Neural progenitor cell (in vitro differentiated cells): Measurements from ENCODE around the gene LRRN1. TPM values are rescaled to one million over a fixed set of nuclear protein-coding genes. Genes with fewer than 3 reads are reported as not detected.
A peak's percentile ranks its signal among the peaks of the same experiment; 100 is the strongest.

ENCODE experiments used
- DNase-seq: peaks from one replicate; pipeline ENCODE4 v3.0.0-alpha.2; 2016; ENCODE audit warnings: low spot score
- H2AFZ ChIP-seq: fragments of 200-600 bp; sonication (generic); replicated peaks from 2 replicates; pipeline ENCODE4 v1.6.1; 2016; ENCODE audit warnings: antibody characterized with exemption
- H3F3A ChIP-seq: fragments of 200-600 bp; sonication (generic); 2 replicates; pipeline ENCODE4 v1.6.1; 2016; ENCODE audit warnings: antibody characterized with exemption, low read depth
- H3K27ac ChIP-seq: fragments of 200-600 bp; sonication (generic); 2 replicates; pipeline ENCODE4 v1.5.1; 2016; ENCODE audit warnings: mild to moderate bottlenecking
- H3K27me3 ChIP-seq: fragments of 200-600 bp; sonication (generic); 2 replicates; pipeline ENCODE4 v1.6.1; 2016; ENCODE audit warnings: mild to moderate bottlenecking, moderate library complexity
- H3K36me3 ChIP-seq: fragments of 200-600 bp; sonication (generic); 2 replicates; pipeline ENCODE4 v1.5.1; 2016
- H3K4me1 ChIP-seq: fragments of 200-600 bp; sonication (generic); 2 replicates; pipeline ENCODE4 v1.6.1; 2016; ENCODE audit warnings: mixed run types
- H3K4me2 ChIP-seq: fragments of 200-600 bp; sonication (generic); 2 replicates; pipeline ENCODE4 v1.6.1; 2016
- H3K4me3 ChIP-seq: fragments of 200-600 bp; sonication (generic); 2 replicates; pipeline ENCODE4 v1.5.1; 2016
- H3K79me2 ChIP-seq: fragments of 200-600 bp; sonication (generic); 2 replicates; pipeline ENCODE4 v1.6.1; 2016; ENCODE audit warnings: low read depth
- H3K9ac ChIP-seq: fragments of 200-600 bp; sonication (generic); 2 replicates; pipeline ENCODE4 v1.6.1; 2016
- H3K9me3 ChIP-seq: fragments of 200-600 bp; sonication (generic); 2 replicates; pipeline ENCODE4 v1.5.1; 2016; ENCODE audit warnings: low read depth
- H4K20me1 ChIP-seq: fragments of 200-600 bp; sonication (generic); 2 replicates; pipeline ENCODE4 v1.6.1; 2016; ENCODE audit warnings: low read depth
- H3K27ac Mint-ChIP-seq: 3 replicates; pipeline ENCODE4 v1.8.0; 2021; ENCODE audit warnings: mixed read lengths
- H3K27me3 Mint-ChIP-seq: 2 replicates; pipeline ENCODE4 v1.8.0; 2022; ENCODE audit warnings: low read depth, mild to moderate bottlenecking, inconsistent platforms, moderate library complexity, mixed read lengths; ENCODE audit not compliant: insufficient read depth
- H3K36me3 Mint-ChIP-seq: 3 replicates; pipeline ENCODE4 v1.8.0; 2021; ENCODE audit warnings: mixed read lengths
- H3K4me1 Mint-ChIP-seq: 3 replicates; pipeline ENCODE4 v1.8.0; 2021; ENCODE audit warnings: mixed read lengths
- H3K4me3 Mint-ChIP-seq: 3 replicates; pipeline ENCODE4 v1.8.0; 2021; ENCODE audit warnings: mild to moderate bottlenecking, moderate library complexity, mixed read lengths
- H3K9me3 Mint-ChIP-seq: 3 replicates; pipeline ENCODE4 v1.8.0; 2020; ENCODE audit warnings: mixed read lengths
- CTCF ChIP-seq: fragments of 200-600 bp; sonication (generic); IDR thresholded peaks from 2 replicates; pipeline ENCODE4 v1.5.1; 2017; ENCODE audit warnings: antibody characterized with exemption, mild to moderate bottlenecking
- EZH2 ChIP-seq: fragments of 200-600 bp; sonication (generic); IDR thresholded peaks from 2 replicates; pipeline ENCODE4 v1.6.1; 2017; ENCODE audit warnings: antibody characterized with exemption, mild to moderate bottlenecking, moderate library complexity
- EZH2phosphoT487 ChIP-seq: fragments of 200-600 bp; sonication (generic); IDR thresholded peaks from 2 replicates; pipeline ENCODE4 v1.6.1; 2017; ENCODE audit warnings: antibody characterized with exemption
- total RNA-seq: library from RNA; depleted of rRNA; stranded (reverse); fragments of >200 nt; gene quantifications from 2 replicates; pipeline ENCODE4 v1.2.3, GENCODE V29; 2015; ENCODE audit warnings: low replicate concordance

LRRN1 gene
- total RNA-seq, 1 donor from 2014 or later, result 57.9 TPM

GRCh38 chr3:3783696-3784095, 15.5 kb upstream of the LRRN1 start:
- H3K4me3 ChIP-seq, result no peak overlapping the region
- no peaks in the 10 kb centered on the region for H3K4me1 ChIP-seq
- H3K9me3 Mint-ChIP-seq, result no peaks in the 10 kb centered on the region
- no peak for DNase-seq
- H3K4me2 ChIP-seq, result no peak overlapping the region
- no peak overlapping the region for H3K27ac ChIP-seq
- no peaks in the 10 kb centered on the region for H3K27me3 Mint-ChIP-seq
- H3K9ac ChIP-seq, result no peak overlapping the region
- no peak overlapping the region for H3K4me3 Mint-ChIP-seq
- H3K36me3 ChIP-seq, result no peaks in the 10 kb centered on the region
- H4K20me1 ChIP-seq, result no peaks in the 10 kb centered on the region
- H3K79me2 ChIP-seq, result no peaks in the 10 kb centered on the region
- H3K36me3 Mint-ChIP-seq, result no peaks in the 10 kb centered on the region
- no peaks in the 10 kb centered on the region for H3K4me1 Mint-ChIP-seq
- TF ChIP-seq EZH2 (no peak), EZH2phosphoT487 (no peak), CTCF (no peak)
- H2AFZ ChIP-seq, result no peak overlapping the region
- H3K27me3 ChIP-seq, result no peaks in the 10 kb centered on the region
- no peaks in the 10 kb centered on the region for H3F3A ChIP-seq
- H3K27ac Mint-ChIP-seq, result no peak overlapping the region
- no peaks in the 10 kb centered on the region for H3K9me3 ChIP-seq

DNA sequence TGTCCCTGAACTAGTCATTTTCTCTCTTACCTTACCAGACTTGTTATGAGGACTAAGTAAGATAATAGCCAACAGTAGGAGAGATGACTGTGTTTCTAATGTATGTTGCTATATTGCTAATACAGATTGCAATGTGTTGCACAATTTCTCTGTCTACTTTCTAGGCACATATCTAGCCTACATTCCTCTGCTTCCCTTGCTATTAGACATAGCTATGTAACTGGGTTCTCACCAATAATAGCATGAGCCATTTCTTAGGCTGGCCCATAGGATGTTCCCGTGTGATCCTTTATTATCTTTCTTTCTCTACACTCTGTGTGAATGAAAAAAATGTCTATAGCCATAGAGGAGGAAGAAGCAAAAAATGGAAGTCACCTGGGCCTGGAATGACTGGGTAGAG, 6.8 kb upstream of the LRRN1 start:
- no peak overlapping the region for H3K4me3 ChIP-seq
- Mint-ChIP-seq H3K9me3 (peaks cover 8% of the 10 kb centered on the region), H3K27me3 (peaks cover 5% of the 10 kb centered on the region), H3K4me3 (no peak overlapping the region), H3K36me3 (no peaks in the 10 kb centered on the region), H3K27ac (no peak overlapping the region), H3K4me1 (no peaks in the 10 kb centered on the region)
- no peaks in the 10 kb centered on the region for H3K9me3 ChIP-seq
- no peak overlapping the region for H2AFZ ChIP-seq
- peaks cover 6% of the 10 kb centered on the region for H3F3A ChIP-seq
- TF ChIP-seq EZH2phosphoT487 (no peak), CTCF (no peak), EZH2 (no peak)
- no peaks in the 10 kb centered on the region for H3K79me2 ChIP-seq
- no peak for DNase-seq
- no peak overlapping the region for H3K9ac ChIP-seq
- no peak overlapping the region for H3K4me2 ChIP-seq
- no peak overlapping the region for H3K27ac ChIP-seq
- peaks cover 6% of the 10 kb centered on the region for H3K27me3 ChIP-seq
- H4K20me1 ChIP-seq, result no peaks in the 10 kb centered on the region
- no peaks in the 10 kb centered on the region for H3K36me3 ChIP-seq
- H3K4me1 ChIP-seq, result no peaks in the 10 kb centered on the region

DNA sequence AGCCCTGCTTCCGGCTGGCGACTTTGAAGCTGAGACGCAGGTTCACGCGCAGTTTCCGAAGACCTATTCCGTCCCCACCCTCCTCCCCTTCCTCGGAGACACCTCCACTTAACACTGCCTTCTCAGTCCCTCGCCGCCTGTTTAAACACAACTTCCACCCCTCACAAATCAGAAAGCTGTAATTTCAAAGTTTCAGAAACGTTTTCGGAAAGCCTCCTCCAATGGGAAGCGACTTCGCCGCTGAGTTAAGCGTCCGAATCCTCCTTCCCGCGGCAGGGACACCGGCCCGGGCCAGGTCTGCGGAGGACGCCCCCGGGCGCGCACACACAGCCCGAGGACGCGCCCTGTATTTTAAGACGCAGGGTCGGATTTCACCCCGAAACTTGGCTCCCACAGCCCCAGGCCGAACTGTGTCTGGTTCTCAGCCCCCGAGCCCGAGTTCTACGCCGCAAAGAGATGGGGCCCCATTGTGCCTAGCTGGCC, 559 bp upstream of the LRRN1 start:
- Mint-ChIP-seq H3K27me3 (peaks cover 11% of the 10 kb centered on the region), H3K4me3 (peak overlapping the region; percentile 96), H3K9me3 (peaks cover 8% of the 10 kb centered on the region), H3K36me3 (no peaks in the 10 kb centered on the region), H3K27ac (peak overlapping the region; percentile 100), H3K4me1 (peaks cover 34% of the 10 kb centered on the region)
- peaks cover 41% of the 10 kb centered on the region for H3K79me2 ChIP-seq
- peaks cover 36% of the 10 kb centered on the region for H3F3A ChIP-seq
- peaks cover 35% of the 10 kb centered on the region for H4K20me1 ChIP-seq
- peak overlapping the region; percentile 97 for H3K4me3 ChIP-seq
- H3K27ac ChIP-seq, result peak overlapping the region; percentile 96
- peak overlapping the region; percentile 94 for H3K4me2 ChIP-seq
- H2AFZ ChIP-seq, result peak overlapping the region; percentile 47
- peak; percentile 83 for DNase-seq
- peaks cover 27% of the 10 kb centered on the region for H3K4me1 ChIP-seq
- peaks cover 16% of the 10 kb centered on the region for H3K27me3 ChIP-seq
- H3K36me3 ChIP-seq, result no peaks in the 10 kb centered on the region
- TF ChIP-seq CTCF (no peak), EZH2phosphoT487 (no peak), EZH2 (no peak)
- peak overlapping the region; percentile 58 for H3K9ac ChIP-seq
- no peaks in the 10 kb centered on the region for H3K9me3 ChIP-seq
